ENCODE results near the gene IER5. TPM values are rescaled to one million over a fixed set of nuclear protein-coding genes. Genes with fewer than 3 reads are reported as not detected.

The IER5 gene
- total and polyA plus RNA-seq, 2 donors (not counting 1 experiment from before 2014, with no cell fraction given): 98.1 to 166 TPM

DNA sequence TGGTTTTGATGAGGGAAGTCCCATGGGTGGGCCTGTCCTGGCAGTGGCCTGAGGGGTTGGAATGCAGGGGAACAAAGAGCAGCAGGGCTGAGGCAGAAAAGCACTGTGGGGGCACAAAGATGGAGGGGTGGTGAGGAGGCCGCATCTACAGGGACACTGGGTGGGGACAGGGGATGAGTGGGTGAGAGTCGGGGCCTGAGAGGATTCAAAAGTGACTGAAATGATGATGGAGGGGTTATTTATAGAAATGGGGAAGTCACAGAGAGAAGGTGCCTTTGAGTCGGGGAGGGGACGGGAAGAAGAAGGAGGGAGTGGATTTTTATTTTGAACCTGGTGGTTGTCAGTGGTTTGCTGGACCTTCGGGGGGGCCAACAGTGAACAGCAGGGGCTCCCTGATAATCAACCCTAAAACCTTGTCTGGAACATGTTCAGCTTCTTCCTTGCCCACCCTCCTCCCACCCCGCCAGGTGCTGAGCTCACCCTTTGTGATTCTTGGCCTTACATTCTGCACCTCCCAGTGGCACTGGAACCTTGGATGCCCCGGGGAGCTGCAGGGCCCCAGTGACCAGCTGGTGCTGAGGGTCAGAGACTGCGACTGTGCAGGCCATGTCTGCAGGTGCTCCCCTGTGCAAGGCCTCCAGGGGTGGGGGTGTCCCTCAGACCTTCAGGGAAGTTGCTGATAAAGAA is 42.9 kb downstream of the IER5 start:
- Mint-ChIP-seq H3K4me3 (peak overlapping the region; percentile 79), H3K9me3 (ENCODE audit: insufficient read depth) (no peaks in the 10 kb centered on the region)
- CTCF ChIA-PET: interaction anchor here (0.8 to 2.6 kb wide), 4 partner anchors 10 to 98 kb away, joined by 3 to 10 read pairs (median 7); no protein-coding TSS in a partner anchor

More for the DNA sequence above, 42.9 kb downstream of the IER5 start:
- peak overlapping the region; percentile 82 for H3K4me2 ChIP-seq (replicated peaks; ENCODE audit: low read depth, low read length, poor library complexity, severe bottlenecking)
- intact Hi-C loops (cut with micrococcal nuclease): loop anchor here (1.0 kb wide), 1 partner anchor 43 kb away; the partner anchor contains the start of gene IER5
- H2AFZ ChIP-seq (ENCODE audit: insufficient read depth, low read depth, low read length, poor library complexity, severe bottlenecking): peak overlapping the region; percentile 72
- TF ChIP-seq, protein P1, sequence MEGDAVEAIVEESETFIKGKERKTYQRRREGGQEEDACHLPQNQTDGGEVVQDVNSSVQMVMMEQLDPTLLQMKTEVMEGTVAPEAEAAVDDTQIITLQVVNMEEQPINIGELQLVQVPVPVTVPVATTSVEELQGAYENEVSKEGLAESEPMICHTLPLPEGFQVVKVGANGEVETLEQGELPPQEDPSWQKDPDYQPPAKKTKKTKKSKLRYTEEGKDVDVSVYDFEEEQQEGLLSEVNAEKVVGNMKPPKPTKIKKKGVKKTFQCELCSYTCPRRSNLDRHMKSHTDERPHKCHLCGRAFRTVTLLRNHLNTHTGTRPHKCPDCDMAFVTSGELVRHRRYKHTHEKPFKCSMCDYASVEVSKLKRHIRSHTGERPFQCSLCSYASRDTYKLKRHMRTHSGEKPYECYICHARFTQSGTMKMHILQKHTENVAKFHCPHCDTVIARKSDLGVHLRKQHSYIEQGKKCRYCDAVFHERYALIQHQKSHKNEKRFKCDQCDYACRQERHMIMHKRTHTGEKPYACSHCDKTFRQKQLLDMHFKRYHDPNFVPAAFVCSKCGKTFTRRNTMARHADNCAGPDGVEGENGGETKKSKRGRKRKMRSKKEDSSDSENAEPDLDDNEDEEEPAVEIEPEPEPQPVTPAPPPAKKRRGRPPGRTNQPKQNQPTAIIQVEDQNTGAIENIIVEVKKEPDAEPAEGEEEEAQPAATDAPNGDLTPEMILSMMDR (IDR thresholded peaks at IDR 0.05): no peak
- peak overlapping the region; percentile 47 for H3K9ac ChIP-seq (ENCODE audit: low read length)
- H4K20me1 ChIP-seq (ENCODE audit: control insufficient read depth, insufficient read depth, low read length, poor library complexity, severe bottlenecking): no peaks in the 10 kb centered on the region
- no peaks in the 10 kb centered on the region for H3K36me3 ChIP-seq (replicated peaks in 1 of 2; ENCODE audit: control extremely low read depth in 1 of 2, control insufficient read depth in 1 of 2, extremely low read depth in 1 of 2, insufficient read depth in 2 of 2, low read length in 1 of 2)
- under 1% methylated on average over 6 of the region's 8 CpGs for WGBS (ENCODE audit: insufficient coverage)
- peaks cover 5% of the 10 kb centered on the region for H3K79me2 ChIP-seq (ENCODE audit: control insufficient read depth, insufficient read depth, low read length)
- peaks cover 95% of the 10 kb centered on the region for H3K4me1 Mint-ChIP-seq
- H3K4me1 ChIP-seq (ENCODE audit: control insufficient read depth in 2 of 2, insufficient read depth in 2 of 2, low read length in 2 of 2): peaks cover 89 to 98% of the 10 kb centered on the region in 2 donors
- ATAC-seq (ENCODE audit: low read depth): peak; percentile 25
- no peaks in the 10 kb centered on the region for H3K27me3 ChIP-seq (replicated peaks in 1 of 4; ENCODE audit: control extremely low read depth in 1 of 4, control insufficient read depth in 3 of 4, insufficient read depth in 4 of 4, low read length in 3 of 4)
- POLR2A ChIA-PET: interaction anchor here (0.6 to 7.2 kb wide), 8 partner anchors 10 to 42 kb away, joined by 3 to 109 read pairs (median 4); partner anchors contain the start of gene IER5
- no peaks in the 10 kb centered on the region for H3K27me3 Mint-ChIP-seq
- peak; percentile 78 for DNase-seq
- peak overlapping the region; percentile 86 to 91 for H3K27ac ChIP-seq (ENCODE audit: low read length in 2 of 2)
- H3K27ac Mint-ChIP-seq: peak overlapping the region; percentile 99
- H3K4me3 ChIP-seq (ENCODE audit: control extremely low read depth in 1 of 5, extremely low read depth in 1 of 5, insufficient read depth in 1 of 5, low read depth in 2 of 5, low read length in 4 of 5): peak overlapping the region in 3 of 5 experiments; percentile 11 to 48 (median 25)
- H3K9me3 ChIP-seq (ENCODE audit: control extremely low read depth in 1 of 3, control insufficient read depth in 2 of 3, insufficient read depth in 1 of 3, low read length in 2 of 3): peaks cover 0 to 7% (median 0%) of the 10 kb centered on the region in 3 donors
